ENCODE measurements around the gene KRT27.

The KRT27 gene

GRCh38 chr17:40809721-40810421 lies 27.5 kb upstream of the KRT27 start:
- no peak for DNase-seq

- DNase-seq: no peak
Observed at GRCh38 chr17:40806131-40806530, 23.8 kb upstream of the KRT27 start.

GRCh38 chr17:40803617-40804082 lies 21.3 kb upstream of the KRT27 start:
- DNase-seq: peak; percentile 90

GRCh38 chr17:40801157-40801556 lies 18.8 kb upstream of the KRT27 start:
- no peak for DNase-seq

GRCh38 chr17:40800381-40800780 lies 18.0 kb upstream of the KRT27 start:
- DNase-seq: no peak

- DNase-seq: no peak
Observed at GRCh38 chr17:40799859-40800258, 17.5 kb upstream of the KRT27 start, which contains the start of gene KRT28. Gene KRT28, minus strand, starts transcription at chr17:40799959. Its CDS starts 66 bp downstream, at chr17:40799893.

GRCh38 chr17:40796846-40797245 lies 14.5 kb upstream of the KRT27 start:
- no peak for DNase-seq

- no peak for DNase-seq
Observed at GRCh38 chr17:40795019-40795667, 12.8 kb upstream of the KRT27 start.

- no peak for DNase-seq
Observed at GRCh38 chr17:40794466-40794865, 12.1 kb upstream of the KRT27 start.

GRCh38 chr17:40793832-40794231 lies 11.5 kb upstream of the KRT27 start:
- no peak for DNase-seq

- no peak for DNase-seq
Observed at GRCh38 chr17:40791787-40792436, 9.6 kb upstream of the KRT27 start.

GRCh38 chr17:40791111-40791510 lies 8.8 kb upstream of the KRT27 start:
- DNase-seq: no peak

GRCh38 chr17:40779181-40779909 lies 3.0 kb downstream of the KRT27 start:
- peak; percentile 64 for DNase-seq

- DNase-seq: no peak
Observed at GRCh38 chr17:40778461-40778860, 3.9 kb downstream of the KRT27 start.

GRCh38 chr17:40777971-40778370 lies 4.4 kb downstream of the KRT27 start:
- DNase-seq: no peak

- DNase-seq: no peak
Observed at GRCh38 chr17:40777459-40777858, 4.9 kb downstream of the KRT27 start.

- no peak for DNase-seq
Observed at GRCh38 chr17:40775945-40776344, 6.4 kb downstream of the KRT27 start.

GRCh38 chr17:40772101-40772500 lies 10.2 kb downstream of the KRT27 start, which contains the start of gene KRT26:
Gene KRT26, minus strand, starts transcription at chr17:40772201. Its CDS starts 88 bp downstream, at chr17:40772113.
- no peak for DNase-seq

- no peak for DNase-seq
Observed at GRCh38 chr17:40765657-40766056, 16.7 kb downstream of the KRT27 start.

GRCh38 chr17:40763752-40764151 lies 18.6 kb downstream of the KRT27 start:
- DNase-seq: no peak

- no peak for DNase-seq
Observed at GRCh38 chr17:40760105-40761016, 22.0 kb downstream of the KRT27 start.

GRCh38 chr17:40755231-40755630 lies 27.1 kb downstream of the KRT27 start, which contains the start of gene KRT25:
Gene KRT25, minus strand, starts transcription at chr17:40755331. Its CDS starts 60 bp downstream, at chr17:40755271.
- no peak for DNase-seq

Data from activated effector memory CD4-positive, alpha-beta T cell treated with anti-CD3 and anti-CD28 coated beads, Interleukin-2, amount 50 U/mL, for 16 hours (primary cell).